ENCODE data around the gene NPIPB8.

Gene NPIPB8

GRCh38 chr16:28609631-28610594 is 28.0 kb upstream of the NPIPB8 start, which contains the start of gene SULT1A1:
Gene SULT1A1 (minus strand): TSS chr16:28610044. CDS start chr16:28608855, 1,189 bp downstream.
- no peaks in the 10 kb centered on the region for H3K4me1 ChIP-seq (ENCODE audit: control insufficient read depth, insufficient read depth, low read length)
- ChIA-PET POLR2A (interaction anchor here (0.6 kb wide), 1 partner anchor 19 kb away, joined by 3 read pairs; no protein-coding TSS in a partner anchor), CTCF (interaction anchor here (0.7 kb wide), 1 partner anchor 368 kb away, joined by 4 read pairs; no protein-coding TSS in a partner anchor)
- peaks cover 3 to 28% of the 10 kb centered on the region in 2 experiments; a peak in 2 of 3 replicates for H3K36me3 ChIP-seq (ENCODE audit: control insufficient read depth in 2 of 2, insufficient read depth in 1 of 2, low read length in 2 of 2)
- H3K27ac ChIP-seq (ENCODE audit: extremely low read depth, low read depth, low read length) = peak within 1 kb of the TSS; percentile 50; the same call in 1 of the 2 replicates
- TF ChIP-seq WT1 (tag by site-specific recombination; IDR thresholded peaks at IDR 0.05) = no peak
- TF ChIP-seq TRIM28 (IDR thresholded peaks at IDR 0.05; ENCODE audit: borderline replicate concordance, low read length) = no peak
- no peak for TF ChIP-seq ZNF777 (tag by site-specific recombination; IDR thresholded peaks at IDR 0.05; ENCODE audit: borderline replicate concordance)
- TF ChIP-seq PRDM10 (tag by site-specific recombination; IDR thresholded peaks at IDR 0.05) = peak; percentile 61; the same call in 1 of the 2 replicates
- TF ChIP-seq ZNF202 (tag by site-specific recombination; IDR thresholded peaks at IDR 0.05; ENCODE audit: borderline replicate concordance) = no peak
- no peak for TF ChIP-seq ZNF768 (tag by site-specific recombination; IDR thresholded peaks at IDR 0.05)
- TF ChIP-seq GLIS1 (tag by site-specific recombination; IDR thresholded peaks at IDR 0.05) = peak; percentile 89
- peak; percentile 35; the same call in 1 of the 2 replicates for TF ChIP-seq SP3 (tag by site-specific recombination; IDR thresholded peaks at IDR 0.05)
- peak; percentile 59 for TF ChIP-seq SP2 (tag by site-specific recombination; IDR thresholded peaks at IDR 0.05)
- TF ChIP-seq ZNF473 (tag by site-specific recombination; IDR thresholded peaks at IDR 0.05) = no peak
- TF ChIP-seq ZNF214 (tag by site-specific recombination; IDR thresholded peaks at IDR 0.05; ENCODE audit: borderline replicate concordance) = no peak
- TF ChIP-seq INSM2 (tag by site-specific recombination; IDR thresholded peaks at IDR 0.05) = peak; percentile 12; the same call in 1 of the 2 replicates
- no peak for TF ChIP-seq KLF8 (tag by site-specific recombination; IDR thresholded peaks at IDR 0.05)
- no peak for TF ChIP-seq KLF9 (tag by site-specific recombination; IDR thresholded peaks at IDR 0.05; ENCODE audit: low read depth)
- TF ChIP-seq ZNF362 (tag by site-specific recombination; IDR thresholded peaks at IDR 0.05) = peak; percentile 89
- TF ChIP-seq ZXDB (tag by site-specific recombination; IDR thresholded peaks at IDR 0.05) = peak; percentile 33; the same call in 1 of the 2 replicates
- no peak for TF ChIP-seq ZNF530 (tag by site-specific recombination; IDR thresholded peaks at IDR 0.05; ENCODE audit: low read depth)
- TF ChIP-seq ZNF513 (tag by site-specific recombination; IDR thresholded peaks at IDR 0.05) = no peak
- TF ChIP-seq EGR2 (tag by site-specific recombination; IDR thresholded peaks at IDR 0.05; ENCODE audit: low read depth) = peak; percentile 58
- peak; percentile 94 for TF ChIP-seq ZIC2 (tag by site-specific recombination; IDR thresholded peaks at IDR 0.05)
- peak; percentile 90 for TF ChIP-seq ZNF335 (tag by site-specific recombination; conservative IDR thresholded peaks at IDR 0.05)
- TF ChIP-seq ZFHX2 (tag by site-specific recombination; conservative IDR thresholded peaks at IDR 0.05) = peak; percentile 55
- TF ChIP-seq TSHZ1 (tag by site-specific recombination; IDR thresholded peaks at IDR 0.05; ENCODE audit: borderline replicate concordance) = no peak
- TF ChIP-seq ZNF529 (tag by site-specific recombination; IDR thresholded peaks at IDR 0.05; ENCODE audit: insufficient replicate concordance) = no peak
- H3K9me3 ChIP-seq (ENCODE audit: control insufficient read depth, insufficient read depth, low read depth, low read length) = no peaks in the 10 kb centered on the region
- H3K4me3 ChIP-seq (ENCODE audit: low read depth, low read length) = no peak within 1 kb of the TSS; the same call in 1 of the 2 replicates
